ENCODE results near the gene ZNF70. TPM values are rescaled to one million over a fixed set of nuclear protein-coding genes. Genes with fewer than 3 reads are reported as not detected.

The ZNF70 gene
- total and polyA plus RNA-seq, 9 of the 15 experiments (the other 6 are each of a cell fraction or from before 2014, with no cell fraction given): 0.14 to 3.3 (median 1.4) TPM

- TF ChIP-seq BRCA1 (IDR thresholded peaks at IDR 0.05) (no peak), BRCA1 (CRISPR knock-in tag; IDR thresholded peaks at IDR 0.05) (no peak), PCBP1 (IDR thresholded peaks at IDR 0.05; ENCODE audit: low read depth, low read length, poor library complexity, severe bottlenecking) (peak; percentile 39), HMG20B (CRISPR knock-in tag; IDR thresholded peaks at IDR 0.05) (no peak), MLLT1 (IDR thresholded peaks at IDR 0.05) (no peak), THAP7 (CRISPR knock-in tag; IDR thresholded peaks at IDR 0.05) (no peak), HDAC3 (IDR thresholded peaks at IDR 0.05; ENCODE audit: borderline replicate concordance, partially characterized antibody) (no peak), TAF1 (IDR thresholded peaks at IDR 0.05; ENCODE audit: control insufficient read depth, extremely low read depth, insufficient read depth, low read length, severe bottlenecking) (peak; percentile 70), MNT (conservative IDR thresholded peaks at IDR 0.05) (peak in 1 of 2 experiments; percentile 53; a peak in 3 of 4 replicates), PATZ1 (CRISPR knock-in tag; IDR thresholded peaks at IDR 0.05; ENCODE audit: borderline replicate concordance) (no peak), ZBTB1 (CRISPR knock-in tag; IDR thresholded peaks at IDR 0.05; ENCODE audit: borderline replicate concordance, low read depth) (no peak), GABPB1 (CRISPR knock-in tag; IDR thresholded peaks at IDR 0.05) (peak; percentile 63; the same call in 1 of the 2 replicates), RBFOX2 (IDR thresholded peaks at IDR 0.05; ENCODE audit: low read depth, low read length) (peak; percentile 88), ZNF280B (CRISPR knock-in tag; IDR thresholded peaks at IDR 0.05) (no peak), NRF1 (conservative IDR thresholded peaks at IDR 0.05 in 1 of 2, IDR thresholded peaks at IDR 0.05 in 1 of 2) (peak; percentile 97), ZC3H4 (CRISPR knock-in tag; IDR thresholded peaks at IDR 0.05; ENCODE audit: borderline replicate concordance) (no peak), HDAC1 (IDR thresholded peaks at IDR 0.05) (peak in 1 of 2 experiments; percentile 31; a peak in 1 of 4 replicates)
These were observed 36.1 kb upstream of the ZNF70 start, which contains the start of gene SMARCB1 (continued) for GRCh38 chr22:23786752-23787599.

Data from K562 (cell line).